HG03460 (cell line): ENCODE results near the gene WASHC2C.
"Not testable (repeated sequence)": the region's sequence is repeated elsewhere in the genome, so short reads cannot be mapped to it uniquely, and the experiment has no call there.

Source experiments
- ATAC-seq: cut with Tn5 transposase; IDR thresholded peaks from one replicate; pipeline ENCODE4 v1.9.1; 2021; ENCODE audit not compliant: unreplicated experiment

WASHC2C gene, protein sequence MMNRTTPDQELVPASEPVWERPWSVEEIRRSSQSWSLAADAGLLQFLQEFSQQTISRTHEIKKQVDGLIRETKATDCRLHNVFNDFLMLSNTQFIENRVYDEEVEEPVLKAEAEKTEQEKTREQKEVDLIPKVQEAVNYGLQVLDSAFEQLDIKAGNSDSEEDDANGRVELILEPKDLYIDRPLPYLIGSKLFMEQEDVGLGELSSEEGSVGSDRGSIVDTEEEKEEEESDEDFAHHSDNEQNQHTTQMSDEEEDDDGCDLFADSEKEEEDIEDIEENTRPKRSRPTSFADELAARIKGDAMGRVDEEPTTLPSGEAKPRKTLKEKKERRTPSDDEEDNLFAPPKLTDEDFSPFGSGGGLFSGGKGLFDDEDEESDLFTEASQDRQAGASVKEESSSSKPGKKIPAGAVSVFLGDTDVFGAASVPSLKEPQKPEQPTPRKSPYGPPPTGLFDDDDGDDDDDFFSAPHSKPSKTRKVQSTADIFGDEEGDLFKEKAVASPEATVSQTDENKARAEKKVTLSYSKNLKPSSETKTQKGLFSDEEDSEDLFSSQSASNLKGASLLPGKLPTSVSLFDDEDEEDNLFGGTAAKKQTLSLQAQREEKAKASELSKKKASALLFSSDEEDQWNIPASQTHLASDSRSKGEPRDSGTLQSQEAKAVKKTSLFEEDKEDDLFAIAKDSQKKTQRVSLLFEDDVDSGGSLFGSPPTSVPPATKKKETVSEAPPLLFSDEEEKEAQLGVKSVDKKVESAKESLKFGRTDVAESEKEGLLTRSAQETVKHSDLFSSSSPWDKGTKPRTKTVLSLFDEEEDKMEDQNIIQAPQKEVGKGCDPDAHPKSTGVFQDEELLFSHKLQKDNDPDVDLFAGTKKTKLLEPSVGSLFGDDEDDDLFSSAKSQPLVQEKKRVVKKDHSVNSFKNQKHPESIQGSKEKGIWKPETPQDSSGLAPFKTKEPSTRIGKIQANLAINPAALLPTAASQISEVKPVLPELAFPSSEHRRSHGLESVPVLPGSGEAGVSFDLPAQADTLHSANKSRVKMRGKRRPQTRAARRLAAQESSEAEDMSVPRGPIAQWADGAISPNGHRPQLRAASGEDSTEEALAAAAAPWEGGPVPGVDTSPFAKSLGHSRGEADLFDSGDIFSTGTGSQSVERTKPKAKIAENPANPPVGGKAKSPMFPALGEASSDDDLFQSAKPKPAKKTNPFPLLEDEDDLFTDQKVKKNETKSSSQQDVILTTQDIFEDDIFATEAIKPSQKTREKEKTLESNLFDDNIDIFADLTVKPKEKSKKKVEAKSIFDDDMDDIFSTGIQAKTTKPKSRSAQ (N-terminal part only)

DNA sequence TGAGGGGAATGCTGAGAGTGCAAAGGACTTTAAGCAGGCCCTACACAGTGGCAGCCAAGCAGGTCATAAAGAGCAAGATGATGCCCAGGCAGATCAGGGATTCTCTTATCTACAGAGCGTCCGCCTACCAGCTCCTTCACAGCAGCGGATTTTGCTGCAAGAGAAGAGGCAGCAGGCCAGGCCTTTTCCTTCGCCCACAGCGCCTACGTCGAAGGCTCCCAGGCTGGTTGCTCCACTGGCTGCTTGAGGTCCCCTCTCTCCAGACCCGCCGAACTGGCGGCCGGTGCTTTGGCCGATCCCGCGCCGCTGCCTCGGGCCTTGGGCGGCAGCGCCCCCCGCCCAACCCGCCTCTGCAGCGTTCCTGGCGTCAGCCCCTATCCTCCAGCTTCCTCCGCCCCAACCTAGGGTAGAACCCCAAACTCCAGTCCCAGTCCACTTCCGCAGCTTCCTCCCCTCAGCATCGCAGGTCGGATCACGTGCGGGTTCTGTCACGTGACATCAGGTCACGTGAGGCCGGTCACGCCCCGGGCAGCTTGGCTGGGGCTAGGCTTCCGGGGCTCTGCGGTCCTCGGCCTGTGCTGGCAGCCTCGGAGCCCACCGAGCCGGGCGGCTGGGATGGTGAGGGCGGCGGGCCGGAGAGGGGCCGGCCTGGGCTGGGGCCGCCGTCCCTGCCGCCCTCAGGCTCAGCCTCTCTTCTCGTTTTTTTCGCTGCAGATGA, at the start of gene WASHC2C:
TSS of gene WASHC2C (plus strand) at position 564 of the 718 bp plus-strand sequence. CDS start at position 616, 52 bp downstream.
- peak; percentile 89 for ATAC-seq

DNA sequence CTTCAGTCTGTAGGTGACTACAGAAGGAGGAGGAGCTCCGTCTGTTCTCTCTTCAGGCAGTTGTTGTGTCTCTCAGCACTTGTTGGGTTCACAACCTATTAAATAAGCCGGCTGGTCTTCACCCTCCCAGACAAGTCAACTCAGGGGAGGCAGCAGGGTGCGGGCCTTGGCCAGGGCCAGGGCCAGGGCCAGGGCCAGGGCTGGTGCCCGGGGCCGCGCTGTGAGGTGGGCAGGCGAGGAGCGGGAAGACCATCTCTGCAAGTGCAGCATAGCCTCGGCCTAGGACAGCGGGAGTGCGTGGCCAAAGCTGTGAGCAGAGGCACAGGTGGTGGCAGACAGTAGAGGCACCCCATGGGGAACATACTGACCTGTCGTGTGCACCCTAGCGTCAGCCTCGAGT, 48.6 kb upstream of the WASHC2C start:
- not testable (repeated sequence) for ATAC-seq

DNA sequence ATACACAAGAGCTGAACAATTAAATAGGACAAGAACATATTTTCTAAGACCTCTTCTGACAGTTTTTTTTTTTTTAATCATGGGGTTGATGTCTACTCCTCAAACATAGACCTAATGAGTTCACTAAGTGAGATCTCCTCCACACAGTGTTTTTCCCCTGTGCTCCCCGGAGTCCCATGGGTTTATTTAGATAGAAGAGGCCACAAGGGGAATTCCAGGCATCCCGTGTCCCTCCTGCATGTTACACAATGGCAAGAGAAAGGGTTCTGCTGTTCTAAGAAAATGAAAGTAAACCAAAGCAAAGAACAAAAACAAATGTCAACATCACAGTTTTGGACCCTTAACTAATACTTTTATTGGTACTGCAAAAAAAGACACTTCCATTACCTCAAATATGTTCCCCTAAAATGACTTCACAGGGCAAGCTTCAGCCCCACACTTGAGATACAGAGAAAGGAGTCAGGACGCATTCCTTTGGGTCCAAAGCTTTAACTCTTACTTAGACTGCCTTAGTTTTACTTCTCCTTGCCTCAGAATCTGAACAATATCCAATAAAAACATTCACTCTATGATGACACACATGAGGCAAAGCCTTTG, 16.8 kb upstream of the WASHC2C start:
- peak; percentile 88 for ATAC-seq

- ATAC-seq: not testable (repeated sequence)
Measured at GRCh38 chr10:45711223-45711622, 15.8 kb upstream of the WASHC2C start.

DNA sequence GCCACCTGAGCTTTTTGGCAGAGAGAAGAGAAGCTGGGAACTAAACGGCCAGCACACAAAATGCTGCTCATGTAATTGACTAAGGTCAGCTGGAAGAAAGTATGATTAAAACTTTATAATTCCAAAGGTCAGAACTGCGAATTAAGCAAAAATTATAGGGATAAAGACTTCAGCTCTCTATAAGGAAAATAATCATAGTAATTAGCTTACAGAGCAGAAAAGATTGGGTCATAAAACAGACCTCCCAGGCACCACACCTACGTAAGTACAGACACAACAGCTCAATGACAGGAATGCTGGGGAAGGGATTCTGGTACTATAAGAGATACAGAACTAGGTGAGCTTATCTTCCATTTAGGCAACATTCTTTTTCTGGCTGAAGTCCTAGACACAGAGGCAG, 10.0 kb upstream of the WASHC2C start:
- not testable (repeated sequence) for ATAC-seq

GRCh38 chr10:45717642-45718041, 9.4 kb upstream of the WASHC2C start:
- not testable (repeated sequence) for ATAC-seq

DNA sequence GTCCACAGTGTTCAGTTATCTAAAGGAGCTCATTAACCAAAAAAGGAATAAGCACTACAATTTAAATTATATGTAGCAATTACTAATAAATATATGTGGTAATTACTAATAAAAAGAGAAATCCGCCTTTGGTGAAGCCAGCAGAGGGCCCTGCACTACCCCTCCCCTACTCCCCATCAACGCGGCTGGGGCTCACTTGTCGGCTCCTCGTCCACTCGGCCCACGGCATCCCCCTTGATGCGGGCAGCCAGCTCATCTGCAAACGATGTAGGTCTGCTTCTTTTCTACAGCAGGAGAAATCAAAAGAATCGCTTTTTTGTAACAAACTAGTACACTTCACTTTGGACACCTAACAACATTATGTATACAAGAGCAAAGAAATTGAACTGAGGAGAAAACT, 5.6 kb upstream of the WASHC2C start:
- ATAC-seq: not testable (repeated sequence)

DNA sequence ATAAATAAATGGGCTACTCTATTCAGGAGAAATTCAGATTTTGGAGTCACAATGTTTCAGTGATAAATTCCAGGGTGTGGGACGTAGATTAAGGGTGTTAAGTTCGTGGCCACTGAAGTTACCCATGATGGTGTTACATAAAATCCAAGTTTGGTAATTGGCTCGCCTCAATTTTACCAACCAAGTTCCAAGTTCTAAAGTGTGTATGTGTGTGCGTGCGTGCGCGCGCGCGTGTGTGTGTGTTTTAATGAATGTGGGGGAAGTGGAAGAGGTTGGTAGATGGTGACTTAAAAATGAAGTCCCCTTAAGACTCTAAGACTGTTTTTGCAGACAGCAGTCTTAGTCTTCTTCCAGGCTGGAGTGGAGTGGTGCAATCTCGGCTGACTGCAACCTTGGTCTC, 3.2 kb upstream of the WASHC2C start:
- not testable (repeated sequence) for ATAC-seq

DNA sequence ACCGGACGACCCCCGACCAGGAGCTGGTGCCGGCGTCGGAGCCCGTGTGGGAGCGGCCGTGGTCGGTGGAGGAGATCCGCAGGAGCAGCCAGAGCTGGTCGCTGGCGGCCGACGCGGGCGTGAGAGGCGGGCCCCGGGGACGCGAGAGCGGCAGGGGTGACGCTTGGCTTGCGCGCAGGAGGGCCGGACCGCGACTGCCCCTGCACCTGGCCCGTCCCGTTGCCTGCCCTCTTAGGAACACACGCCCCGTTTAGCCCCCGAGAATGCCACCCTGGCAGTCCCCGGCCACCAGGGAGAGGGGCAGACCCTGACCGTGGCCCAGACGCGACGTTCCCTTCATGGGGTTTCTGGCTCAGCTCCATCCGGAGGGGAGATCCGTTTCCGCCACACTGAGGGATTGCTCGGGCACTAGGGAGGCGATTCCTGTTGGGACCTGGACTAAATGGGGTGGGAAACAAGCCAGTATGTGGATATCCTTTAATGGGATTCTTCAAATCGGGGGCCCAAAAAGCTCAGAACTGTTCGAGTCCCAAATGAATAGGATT, 427 bp downstream of the WASHC2C start:
- peak; percentile 53 for ATAC-seq

DNA sequence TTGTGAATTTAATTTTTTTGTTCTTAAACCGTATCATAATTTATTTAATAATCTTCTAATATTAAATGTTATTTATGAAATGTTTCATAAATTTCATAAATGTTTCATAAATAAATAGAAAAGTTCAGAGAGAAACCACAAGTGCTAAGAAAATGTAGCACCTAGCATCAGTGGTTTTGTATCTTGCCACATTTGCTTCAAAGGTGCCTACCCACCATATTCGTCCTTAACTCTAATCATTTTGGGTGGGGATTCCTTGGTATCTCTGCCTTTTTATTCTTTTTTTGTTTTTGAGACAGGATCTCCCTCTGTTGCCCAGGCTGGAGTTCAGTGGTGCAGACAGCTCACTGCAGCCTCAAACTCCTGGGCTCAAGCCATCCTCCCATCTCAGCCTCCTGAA, 7.4 kb downstream of the WASHC2C start:
- not testable (repeated sequence) for ATAC-seq

DNA sequence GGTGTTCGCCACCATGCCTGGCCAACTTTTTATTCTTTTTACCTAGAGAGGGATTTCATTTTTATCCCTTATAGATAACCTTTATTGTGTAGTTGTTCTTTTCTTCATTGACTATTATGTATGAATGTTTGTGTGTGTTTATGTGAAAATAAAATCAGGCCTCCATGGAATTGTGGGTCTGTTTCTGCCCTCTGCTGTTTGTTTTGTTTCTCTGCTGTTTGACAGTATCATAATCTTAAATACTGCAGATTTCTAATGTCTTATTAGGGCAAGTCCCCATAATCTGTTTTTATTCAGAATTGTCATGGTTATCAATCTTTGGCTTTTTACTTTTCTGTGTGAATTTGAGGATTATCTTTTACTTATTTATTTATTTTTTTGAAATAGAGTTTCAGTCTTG, 7.8 kb downstream of the WASHC2C start:
- ATAC-seq: not testable (repeated sequence)

DNA sequence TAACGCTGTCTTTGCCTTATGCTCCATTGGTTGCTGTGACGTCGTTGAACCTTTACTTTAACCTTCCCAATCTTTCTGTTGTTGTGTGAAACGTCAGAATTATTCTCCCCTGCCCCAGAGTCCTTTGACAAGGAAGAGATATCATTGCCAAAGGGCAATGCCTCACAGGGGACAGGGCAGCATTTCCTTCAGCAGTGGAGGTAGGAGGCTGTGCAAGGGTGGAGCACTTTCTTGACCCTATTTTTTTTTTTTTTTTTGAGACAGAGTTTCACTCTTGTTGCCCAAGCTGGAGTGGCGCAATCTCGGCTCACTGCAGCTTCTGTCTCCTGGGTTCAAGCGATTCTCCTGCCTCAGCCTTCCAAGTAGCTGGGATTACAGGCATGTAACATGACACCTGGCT, 14.5 kb downstream of the WASHC2C start:
- not testable (repeated sequence) for ATAC-seq

GRCh38 chr10:45742014-45742413, 14.9 kb downstream of the WASHC2C start:
- ATAC-seq: not testable (repeated sequence)

- not testable (repeated sequence) for ATAC-seq
Measured at GRCh38 chr10:45751141-45751540, 24.1 kb downstream of the WASHC2C start.

GRCh38 chr10:45752210-45752609, 25.1 kb downstream of the WASHC2C start:
- not testable (repeated sequence) for ATAC-seq

- ATAC-seq: not testable (repeated sequence)
Measured at GRCh38 chr10:45753979-45754495, 27.0 kb downstream of the WASHC2C start.

- not testable (repeated sequence) for ATAC-seq
Measured at GRCh38 chr10:45755083-45755482, 28.0 kb downstream of the WASHC2C start.

DNA sequence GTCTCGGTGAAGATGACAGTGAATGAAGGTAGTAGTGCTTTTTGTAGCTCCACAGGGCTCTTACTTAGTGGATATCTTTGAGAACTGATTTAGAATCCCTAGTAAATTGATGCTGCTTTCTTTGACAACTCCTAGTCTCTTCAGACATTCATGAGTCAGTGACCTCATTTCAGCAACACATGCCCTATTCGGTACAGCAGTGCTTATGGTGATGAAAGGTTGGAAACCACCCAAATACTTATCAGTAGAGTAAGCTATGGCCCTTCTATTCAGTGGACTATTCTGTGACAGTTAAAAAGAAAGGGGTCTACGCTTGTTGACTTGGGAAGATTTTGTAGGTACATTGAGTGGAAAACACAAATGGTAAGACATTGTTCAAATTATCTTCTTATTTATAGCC, 29.0 kb downstream of the WASHC2C start:
- ATAC-seq: not testable (repeated sequence)
